GM12872 (cell line): Measurements from ENCODE around the gene FNBP1L.

Experiments
- CTCF ChIP-seq: IDR thresholded peaks from 3 replicates; pipeline ENCODE4 v1.5.1; 2011; ENCODE audit warnings: low read depth, mild to moderate bottlenecking, low read length, moderate library complexity; ENCODE audit not compliant: insufficient read depth

The FNBP1L gene

GRCh38 chr1:93525431-93525830 is 77.5 kb downstream of the FNBP1L start:
- no peak for TF ChIP-seq CTCF

- no peak for TF ChIP-seq CTCF
These were observed 78.5 kb downstream of the FNBP1L start for GRCh38 chr1:93526431-93526830.

DNA sequence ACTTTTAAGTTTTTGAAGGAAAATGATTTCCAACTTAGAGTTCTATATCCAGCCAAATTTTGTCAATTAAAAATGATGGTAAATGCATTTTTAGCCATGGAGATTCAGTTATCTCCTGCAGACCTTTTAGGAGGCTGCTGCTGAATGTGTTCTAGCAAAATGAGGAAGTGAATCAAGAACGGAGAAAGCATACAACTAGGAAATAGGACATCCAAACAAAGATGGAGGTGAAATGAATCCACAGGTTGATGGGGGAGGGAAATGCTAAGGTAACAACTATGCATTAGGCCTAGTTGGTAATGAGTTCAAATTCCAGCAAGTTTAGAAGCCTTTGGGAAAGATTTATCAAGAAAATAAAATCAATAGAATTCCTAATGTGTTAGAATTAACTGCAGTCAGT is 80.5 kb downstream of the FNBP1L start:
- TF ChIP-seq CTCF: no peak

DNA sequence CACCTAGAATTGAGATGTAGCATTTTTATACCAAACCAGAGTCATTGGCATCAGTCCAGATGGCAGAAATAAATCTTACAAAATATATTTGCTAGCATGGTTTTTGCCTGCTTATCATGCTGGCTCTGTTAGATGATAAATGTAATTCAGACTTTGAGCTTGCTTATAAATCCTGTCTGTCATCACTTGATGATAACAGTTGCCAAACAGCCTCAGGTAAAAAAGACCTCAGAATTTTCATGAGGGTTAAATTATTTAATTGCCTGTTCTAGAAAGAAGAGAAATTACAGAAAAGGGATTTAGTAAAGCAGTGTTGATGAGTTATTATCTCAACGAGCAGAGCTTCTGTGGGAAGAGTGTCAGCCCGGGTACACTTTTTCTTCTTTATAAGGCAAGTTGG is 83.3 kb downstream of the FNBP1L start:
- TF ChIP-seq CTCF: no peak

- no peak for TF ChIP-seq CTCF
These were observed 85.0 kb downstream of the FNBP1L start for GRCh38 chr1:93532780-93533378.

DNA sequence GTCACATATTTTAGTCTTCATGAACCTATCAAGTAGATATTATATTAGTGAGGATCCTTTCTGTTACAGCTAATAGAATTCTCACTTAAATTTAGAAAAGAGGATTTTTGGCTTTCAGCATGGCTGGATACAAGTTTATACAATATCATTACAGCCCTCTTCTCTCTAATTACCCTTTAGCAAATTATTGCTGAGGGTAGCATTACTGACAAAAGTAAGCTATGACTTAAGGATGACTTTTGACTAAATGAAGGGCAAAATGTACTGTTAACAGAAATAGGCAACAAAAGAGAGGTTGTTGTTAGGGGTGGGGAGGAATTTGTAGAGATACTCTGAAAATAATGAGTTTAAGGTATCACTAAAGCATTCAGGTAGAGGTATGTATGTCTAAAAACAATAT is 85.8 kb downstream of the FNBP1L start:
- TF ChIP-seq CTCF: no peak

- TF ChIP-seq CTCF: no peak
These were observed 89.5 kb downstream of the FNBP1L start for GRCh38 chr1:93537396-93537795.
